HepG2 (cell line): Measurements from ENCODE around the gene JMY. TPM values are rescaled to one million over a fixed set of nuclear protein-coding genes. Genes with fewer than 3 reads are reported as not detected.

ENCODE experiments used
- ATAC-seq: fragments of 200-7000 bp; cut with Tn5 transposase; 3 replicates; pipeline ENCODE4 v1.9.1; 2020; ENCODE audit warnings: mild to moderate bottlenecking, moderate library complexity
- BruUV-seq: library from RNA; stranded (reverse); fragments of 400-500 nt; replicated peaks from 2 replicates; lab custom pipeline; 2021; lab: Mats Ljungman, UMichigan
- CTCF ChIA-PET: fragments of 300-600 bp; formaldehyde crosslinking; extraction: SDS; loops from one replicate; lab custom pipeline; 2021; ENCODE audit warnings: low total read pairs, inconsistent platforms, low intra/inter-chr PET ratio; lab: Yijun Ruan, JAX
- POLR2A ChIA-PET: fragments of 350-600 bp; sonication (Branson Sonifier 250); formaldehyde crosslinking; loops from one replicate; lab custom pipeline; 2020; ENCODE audit warnings: antibody characterized with exemption, inconsistent platforms; lab: Yijun Ruan, JAX
- DNase-seq: peaks from one replicate; pipeline ENCODE4 v3.0.0-alpha.2; 2015; ENCODE audit warnings: low spot score
- FAIRE-seq: peaks from 3 replicates; lab custom pipeline; 2011; peaks lifted over from hg19 to GRCh38; lab: Jason Lieb, UNC
- H2AFZ ChIP-seq: one replicate; pipeline ENCODE4 v1.6.1; 2011; ENCODE audit warnings: low read length, inconsistent platforms
- H3K27ac ChIP-seq: fragments of 300-600 bp; 3 replicates; pipeline ENCODE4 v1.8.0; 2011; ENCODE audit warnings: mixed run types, mild to moderate bottlenecking, mixed read lengths, low read length, inconsistent platforms; ENCODE audit not compliant: insufficient read depth; ENCODE audit errors: extremely low read length
- H3K27me3 ChIP-seq, 2 experiments: fragments of 200-600 bp in 1 of 2; 2 replicates in 1 of 2; 3 replicates in 1 of 2; pipeline versions ENCODE4 v1.6.0 to v1.8.0; 2011; ENCODE audit warnings: low read length in 2 of 2, mild to moderate bottlenecking in 2 of 2, moderate library complexity in 2 of 2, inconsistent platforms in 1 of 2; ENCODE audit not compliant: insufficient read depth in 2 of 2, control insufficient read depth in 1 of 2
- H3K36me3 ChIP-seq, 2 experiments: fragments of 200-600 bp in 1 of 2; replicated peaks in 1 of 2; 2 replicates in 1 of 2; 3 replicates in 1 of 2; pipeline versions ENCODE4 v1.5.1 to v1.8.0; 2011; ENCODE audit warnings: low read length in 2 of 2, inconsistent platforms in 1 of 2; ENCODE audit not compliant: insufficient read depth in 2 of 2, control insufficient read depth in 1 of 2
- H3K4me1 ChIP-seq: 2 replicates; pipeline ENCODE4 v1.5.1; 2012; ENCODE audit warnings: low read length, inconsistent platforms; ENCODE audit not compliant: insufficient read depth
- H3K4me2 ChIP-seq: 2 replicates; pipeline ENCODE4 v1.6.0; 2011; ENCODE audit warnings: low read depth, low read length, inconsistent platforms
- H3K4me3 ChIP-seq, 3 experiments: fragments of 200-600 bp in 1 of 3; sonication (generic), shearing (Covaris generic) in 1 of 3; replicated peaks in 1 of 3; 2 replicates each; pipeline ENCODE4 v1.5.1; 2011 to 2016; ENCODE audit warnings: low read length in 3 of 3, inconsistent platforms in 2 of 3, low read depth in 2 of 3, mild to moderate bottlenecking in 2 of 3, control low read depth in 1 of 3, mixed read lengths in 1 of 3; ENCODE audit not compliant: insufficient read depth in 1 of 3
- H3K79me2 ChIP-seq: one replicate; pipeline ENCODE4 v1.6.1; 2011; ENCODE audit warnings: low read length, inconsistent platforms; ENCODE audit not compliant: insufficient read depth
- H3K9ac ChIP-seq: 2 replicates; pipeline ENCODE4 v1.6.0; 2011; ENCODE audit warnings: mild to moderate bottlenecking, low read depth, low read length, inconsistent platforms; ENCODE audit not compliant: insufficient read depth
- H3K9me3 ChIP-seq: 2 replicates; pipeline ENCODE4 v1.5.1; 2012; ENCODE audit warnings: mild to moderate bottlenecking, low read length
- H4K20me1 ChIP-seq: 2 replicates; pipeline ENCODE4 v1.6.0; 2011; ENCODE audit warnings: inconsistent platforms, mild to moderate bottlenecking, low read length, moderate library complexity; ENCODE audit not compliant: insufficient read depth
- GATAD1 ChIP-seq: IDR thresholded peaks from 2 replicates; pipeline ENCODE4 v1.6.1; 2016; ENCODE audit warnings: missing genetic modification reagents, missing compliant biosample characterization
- GFI1 ChIP-seq: sonication (generic); formaldehyde crosslinking; IDR thresholded peaks from 2 replicates; pipeline ENCODE4 v1.5.0; 2020; ENCODE audit warnings: missing genetic modification reagents, mild to moderate bottlenecking, borderline replicate concordance
- RAD21 ChIP-seq: fragments of 450-650 bp; formaldehyde crosslinking; IDR thresholded peaks from 2 replicates; pipeline ENCODE4 v1.5.0; 2020; ENCODE audit warnings: mild to moderate bottlenecking
- REXO4 ChIP-seq: sonication (generic); formaldehyde crosslinking; IDR thresholded peaks from 2 replicates; pipeline ENCODE4 v1.8.0; 2022; ENCODE audit warnings: missing genetic modification reagents, mild to moderate bottlenecking, borderline replicate concordance
- TBP ChIP-seq: sonication (generic); formaldehyde crosslinking; IDR thresholded peaks from 2 replicates; pipeline ENCODE4 v1.5.0; 2020; ENCODE audit warnings: missing genetic modification reagents
- ZFP90 ChIP-seq: sonication (generic); formaldehyde crosslinking; IDR thresholded peaks from 2 replicates; pipeline ENCODE4 v1.8.0; 2022; ENCODE audit warnings: missing genetic modification reagents, mild to moderate bottlenecking, inconsistent platforms, borderline replicate concordance
- ZNF274 ChIP-seq: sonication (generic); formaldehyde crosslinking; IDR thresholded peaks from 2 replicates; pipeline ENCODE4 v1.5.1; 2020; ENCODE audit warnings: mild to moderate bottlenecking, missing genetic modification reagents
- ZNF282 ChIP-seq: fragments of 450-650 bp; IDR thresholded peaks from 2 replicates; pipeline ENCODE4 v1.6.1; 2018; ENCODE audit not compliant: partially characterized antibody
- ZNF562 ChIP-seq: sonication (generic); formaldehyde crosslinking; IDR thresholded peaks from 2 replicates; pipeline ENCODE4 v1.8.0; 2022; ENCODE audit warnings: missing genetic modification reagents, borderline replicate concordance
- ZNF563 ChIP-seq: sonication (generic); formaldehyde crosslinking; IDR thresholded peaks from 2 replicates; pipeline ENCODE4 v1.8.0; 2022; ENCODE audit warnings: mild to moderate bottlenecking, moderate library complexity, missing genetic modification reagents
- ZNF883 ChIP-seq: sonication (generic); formaldehyde crosslinking; IDR thresholded peaks from 2 replicates; pipeline ENCODE4 v1.5.1; 2020; ENCODE audit warnings: mild to moderate bottlenecking, missing genetic modification reagents; ENCODE audit errors: not compliant biosample characterization
- ZSCAN29 ChIP-seq: sonication (generic); formaldehyde crosslinking; conservative IDR thresholded peaks from 2 replicates; pipeline ENCODE4 v1.4.0; 2020; ENCODE audit warnings: mild to moderate bottlenecking, missing genetic modification reagents
- WGBS: methylation state at CpG from one replicate; pipeline ENCODE4 v1.1.6; 2017; ENCODE audit warnings: low lambda C conversion rate; 5-methylcytosine and 5-hydroxymethylcytosine counted together
- in situ Hi-C: cut with HindIII; loops from 2 replicates; pipeline ENCODE4 v1.10.0; 2017; ENCODE audit warnings: low pct_unique_long_range_greater_than_20kb; ENCODE audit not compliant: extremely low pct_ligation_motif_present
- intact Hi-C: fragments of 100-400 bp; cut with micrococcal nuclease; formaldehyde crosslinking; loops from one replicate; pipeline ENCODE4 v1.10.0; 2022; ENCODE audit not compliant: unreplicated experiment
- polyA plus RNA-seq, 8 experiments: library from polyadenylated mRNA; depleted of rRNA in 3 of 8; stranded (reverse) in 7 of 8; unstranded in 1 of 8; fragments of >200 nt; fragmentation: Illumina TruSeq in 4 of 8; extraction: Trizol in 4 of 8; gene quantifications; 2 replicates each; pipeline versions ENCODE4 v1.2.1 to v1.2.3, GENCODE V29; 2011 to 2016; ENCODE audit warnings: low read depth in 4 of 8, missing spikeins in 1 of 8, mixed read lengths in 1 of 8; ENCODE audit not compliant: insufficient read depth in 1 of 8
- total RNA-seq, 5 experiments: library from RNA; depleted of rRNA; stranded (reverse); fragments of >200 nt; fragmentation: Illumina TruSeq; extraction: Trizol; gene quantifications; 2 replicates each; pipeline ENCODE4 v1.2.3, GENCODE V29; 2016; ENCODE audit warnings: low read depth in 1 of 5
- TF ChIP-seq, protein P1 (sequence below): IDR thresholded peaks from 2 replicates; pipeline ENCODE4 v1.6.1; 2016; ENCODE audit warnings: low read depth, borderline replicate concordance

Gene JMY
- total and polyA plus RNA-seq, 2 of the 13 experiments (the other 11 are each of a cell fraction or from before 2014, with no cell fraction given): 4.0 to 4.2 TPM

- ChIA-PET CTCF (no interaction called here), POLR2A (no interaction called here)
- no peak overlapping the region for H3K27ac ChIP-seq
- in situ Hi-C loops (no loop called here), intact Hi-C loops (no loop called here)
- H3K9me3 ChIP-seq: no peaks in the 10 kb centered on the region
- H3K4me2 ChIP-seq: no peak overlapping the region
- H3K4me3 ChIP-seq: no peak overlapping the region
- no TSS peak for BruUV-seq
- H3K27me3 ChIP-seq: no peaks in the 10 kb centered on the region; a peak in 1 of 5 replicates
- H3K36me3 ChIP-seq: peaks cover 14 to 43% of the 10 kb centered on the region in 2 experiments
- no peaks in the 10 kb centered on the region for H3K79me2 ChIP-seq
- no peaks in the 10 kb centered on the region for H3K4me1 ChIP-seq
- no peak overlapping the region for H3K9ac ChIP-seq
- TF ChIP-seq ZNF563 (CRISPR knock-in tag): no peak
- TF ChIP-seq ZSCAN29: no peak
- TF ChIP-seq, protein P1, sequence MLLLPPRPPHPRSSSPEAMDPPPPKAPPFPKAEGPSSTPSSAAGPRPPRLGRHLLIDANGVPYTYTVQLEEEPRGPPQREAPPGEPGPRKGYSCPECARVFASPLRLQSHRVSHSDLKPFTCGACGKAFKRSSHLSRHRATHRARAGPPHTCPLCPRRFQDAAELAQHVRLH (CRISPR knock-in tag): no peak
- TF ChIP-seq ZNF274 (CRISPR knock-in tag): no peak
- no peak for TF ChIP-seq TBP (CRISPR knock-in tag)
- TF ChIP-seq ZNF562 (CRISPR knock-in tag): no peak
- no peak for TF ChIP-seq RAD21
- TF ChIP-seq GFI1 (CRISPR knock-in tag): no peak
- no peak for TF ChIP-seq REXO4 (CRISPR knock-in tag)
- TF ChIP-seq ZNF883 (CRISPR knock-in tag): no peak
- no peak for TF ChIP-seq GATAD1 (CRISPR knock-in tag)
- no peak for TF ChIP-seq ZFP90 (CRISPR knock-in tag)
- no peak for TF ChIP-seq ZNF282
- no peaks in the 10 kb centered on the region for H4K20me1 ChIP-seq
- no peak for FAIRE-seq
- ATAC-seq: no peak
- no peak for DNase-seq
- WGBS: 100% methylated on average over 1 of the region's 1 CpG
- H2AFZ ChIP-seq: no peak overlapping the region
Observed at GRCh38 chr5:79302454-79302853, 66.5 kb downstream of the JMY start.
